Natural killer cell (primary cell): ENCODE results near the gene PDIA6. TPM values are rescaled to one million over a fixed set of nuclear protein-coding genes. Genes with fewer than 3 reads are reported as not detected.

Experiments
- ATAC-seq, 3 donors: fragments of 150-1000 bp in 2 of 3; fragments of 200-7000 bp in 1 of 3; cut with Tn5 transposase; 1 replicate in 1 of 3; 2 replicates in 2 of 3; pipeline ENCODE4 v1.10.0; 2021; ENCODE audit warnings: mild to moderate bottlenecking in 2 of 3, moderate library complexity in 2 of 3
- DNase-seq, 2 donors: peaks; one replicate each; pipeline versions ENCODE4 v3.0.0 to v3.0.0-alpha.2; 2013 to 2021; ENCODE audit warnings: mixed read lengths in 1 of 2
- H3K27ac ChIP-seq: one replicate; pipeline ENCODE4 v1.5.1; 2013; ENCODE audit warnings: mild to moderate bottlenecking, low read length
- H3K27me3 ChIP-seq: one replicate; pipeline ENCODE4 v1.6.1; 2013; ENCODE audit warnings: low read length; ENCODE audit not compliant: control insufficient read depth, insufficient read depth
- H3K36me3 ChIP-seq: one replicate; pipeline ENCODE4 v1.6.1; 2013; ENCODE audit warnings: low read length; ENCODE audit not compliant: control insufficient read depth, insufficient read depth
- H3K4me1 ChIP-seq: one replicate; pipeline ENCODE4 v1.6.1; 2013; ENCODE audit warnings: low read length; ENCODE audit not compliant: control insufficient read depth, insufficient read depth
- H3K4me3 ChIP-seq: one replicate; pipeline ENCODE4 v1.5.1; 2013; ENCODE audit warnings: low read length
- H3K9me3 ChIP-seq: one replicate; pipeline ENCODE4 v1.6.1; 2013; ENCODE audit warnings: low read length; ENCODE audit not compliant: control insufficient read depth, insufficient read depth
- H3K27ac Mint-ChIP-seq, 2 donors: one replicate each; pipeline ENCODE4 v1.8.0; 2022; ENCODE audit warnings: mild to moderate bottlenecking in 2 of 2, mixed read lengths in 2 of 2, moderate library complexity in 1 of 2
- H3K27me3 Mint-ChIP-seq, 2 donors: one replicate each; pipeline ENCODE4 v1.8.0; 2022; ENCODE audit warnings: low read depth in 2 of 2, mixed read lengths in 2 of 2
- H3K36me3 Mint-ChIP-seq: one replicate; pipeline ENCODE4 v1.8.0; 2022; ENCODE audit warnings: mixed read lengths
- H3K4me1 Mint-ChIP-seq, 2 donors: one replicate each; pipeline ENCODE4 v1.8.0; 2022; ENCODE audit warnings: mixed read lengths in 2 of 2
- H3K4me3 Mint-ChIP-seq: one replicate; pipeline ENCODE4 v1.8.0; 2022; ENCODE audit warnings: mild to moderate bottlenecking, moderate library complexity, mixed read lengths
- H3K9me3 Mint-ChIP-seq, 2 donors: one replicate each; pipeline ENCODE4 v1.8.0; 2022; ENCODE audit warnings: mixed read lengths in 2 of 2
- WGBS: methylation state at CpG from one replicate; pipeline ENCODE4 v1.1.7; 2013; ENCODE audit warnings: missing lambda C conversion rate; ENCODE audit not compliant: insufficient coverage; 5-methylcytosine and 5-hydroxymethylcytosine counted together
- intact Hi-C: fragments of 100-400 bp; cut with micrococcal nuclease; formaldehyde crosslinking; loops from one replicate; pipeline ENCODE4 v1.14.2; 2022
- total RNA-seq, 4 donors: library from RNA; stranded (reverse); fragments of 120-200 nt in 1 of 4; gene quantifications; one replicate each; pipeline versions ENCODE4 v1.2.3 to v1.2.4, GENCODE V29; 2013 to 2022
- TF ChIP-seq, protein P1 (sequence below): fragments of 200-600 bp; IDR thresholded peaks from one replicate; pipeline ENCODE4 v1.8.0; 2022; ENCODE audit warnings: antibody characterized with exemption

PDIA6 gene
- total RNA-seq, 3 donors from 2014 or later (not counting 1 experiment from before 2014, with no cell fraction given), result 57.4 to 81.2 (median 58.7) TPM

DNA sequence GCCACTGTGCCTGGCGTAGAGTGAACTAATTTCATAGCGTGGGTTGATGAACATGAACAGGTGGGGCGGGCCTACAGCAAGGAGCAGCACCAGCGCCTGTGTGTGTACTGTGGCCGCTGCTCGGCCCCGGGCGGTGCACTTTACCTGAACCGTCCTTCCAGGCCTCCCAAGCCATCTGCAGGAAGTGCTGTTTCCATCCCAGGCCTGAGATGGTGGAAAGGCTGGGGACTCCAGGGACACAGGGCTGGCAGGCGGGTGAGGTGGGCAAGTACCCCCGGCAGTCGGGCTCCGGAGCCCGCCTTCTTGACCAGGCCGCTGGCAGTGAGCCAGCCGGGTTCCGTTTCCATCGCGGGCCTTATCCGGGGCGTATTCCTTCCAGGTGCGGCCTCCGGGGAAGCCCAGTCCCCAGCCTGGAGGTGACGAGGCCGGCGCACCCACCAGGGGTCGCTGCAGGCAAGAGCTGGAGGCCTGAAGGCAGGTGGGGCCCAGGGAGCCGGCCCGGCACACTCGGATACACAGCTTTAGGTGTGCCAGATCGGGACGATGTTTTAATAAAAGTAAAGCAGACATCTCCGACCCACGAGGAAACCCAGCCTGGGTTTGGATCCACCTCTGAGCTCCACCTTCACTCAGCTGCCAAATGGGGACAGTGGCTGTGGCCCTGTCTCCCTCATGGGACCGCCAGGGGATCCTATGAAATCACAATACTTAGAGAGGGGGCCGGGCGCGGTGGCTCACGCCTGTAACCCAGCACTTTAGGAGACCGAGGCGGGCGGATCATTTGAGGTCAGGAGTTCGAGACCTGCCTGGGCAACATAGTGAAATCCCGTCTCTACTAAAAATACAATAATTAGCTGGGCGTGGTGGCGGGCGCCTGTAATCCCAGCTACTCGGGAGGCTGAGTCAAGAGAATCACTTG, 22.7 kb upstream of the PDIA6 start:
- Mint-ChIP-seq H3K27ac (no peak overlapping the region), H3K9me3 (no peaks in the 10 kb centered on the region), H3K4me1 (peaks cover 5 to 10% of the 10 kb centered on the region in 2 donors), H3K36me3 (peaks cover 2% of the 10 kb centered on the region), H3K4me3 (no peak overlapping the region), H3K27me3 (peaks cover 18 to 22% of the 10 kb centered on the region in 2 donors)
- intact Hi-C loops, result loop anchor here (2.0 to 5.0 kb wide), 2 partner anchors 47 to 289 kb away; no protein-coding TSS in a partner anchor
- no peak overlapping the region for H3K27ac ChIP-seq
- peaks cover 5% of the 10 kb centered on the region for H3K27me3 ChIP-seq
- no peaks in the 10 kb centered on the region for H3K36me3 ChIP-seq
- H3K4me3 ChIP-seq, result no peak overlapping the region
- TF ChIP-seq, protein P1, sequence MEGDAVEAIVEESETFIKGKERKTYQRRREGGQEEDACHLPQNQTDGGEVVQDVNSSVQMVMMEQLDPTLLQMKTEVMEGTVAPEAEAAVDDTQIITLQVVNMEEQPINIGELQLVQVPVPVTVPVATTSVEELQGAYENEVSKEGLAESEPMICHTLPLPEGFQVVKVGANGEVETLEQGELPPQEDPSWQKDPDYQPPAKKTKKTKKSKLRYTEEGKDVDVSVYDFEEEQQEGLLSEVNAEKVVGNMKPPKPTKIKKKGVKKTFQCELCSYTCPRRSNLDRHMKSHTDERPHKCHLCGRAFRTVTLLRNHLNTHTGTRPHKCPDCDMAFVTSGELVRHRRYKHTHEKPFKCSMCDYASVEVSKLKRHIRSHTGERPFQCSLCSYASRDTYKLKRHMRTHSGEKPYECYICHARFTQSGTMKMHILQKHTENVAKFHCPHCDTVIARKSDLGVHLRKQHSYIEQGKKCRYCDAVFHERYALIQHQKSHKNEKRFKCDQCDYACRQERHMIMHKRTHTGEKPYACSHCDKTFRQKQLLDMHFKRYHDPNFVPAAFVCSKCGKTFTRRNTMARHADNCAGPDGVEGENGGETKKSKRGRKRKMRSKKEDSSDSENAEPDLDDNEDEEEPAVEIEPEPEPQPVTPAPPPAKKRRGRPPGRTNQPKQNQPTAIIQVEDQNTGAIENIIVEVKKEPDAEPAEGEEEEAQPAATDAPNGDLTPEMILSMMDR, result peak; percentile 74
- DNase-seq (peak; percentile 70 to 82), ATAC-seq (peak; percentile 54 to 70 (median 69))
- H3K4me1 ChIP-seq, result peaks cover 14% of the 10 kb centered on the region
- 43% methylated on average over 48 of the region's 48 CpGs for WGBS
- H3K9me3 ChIP-seq, result no peaks in the 10 kb centered on the region

DNA sequence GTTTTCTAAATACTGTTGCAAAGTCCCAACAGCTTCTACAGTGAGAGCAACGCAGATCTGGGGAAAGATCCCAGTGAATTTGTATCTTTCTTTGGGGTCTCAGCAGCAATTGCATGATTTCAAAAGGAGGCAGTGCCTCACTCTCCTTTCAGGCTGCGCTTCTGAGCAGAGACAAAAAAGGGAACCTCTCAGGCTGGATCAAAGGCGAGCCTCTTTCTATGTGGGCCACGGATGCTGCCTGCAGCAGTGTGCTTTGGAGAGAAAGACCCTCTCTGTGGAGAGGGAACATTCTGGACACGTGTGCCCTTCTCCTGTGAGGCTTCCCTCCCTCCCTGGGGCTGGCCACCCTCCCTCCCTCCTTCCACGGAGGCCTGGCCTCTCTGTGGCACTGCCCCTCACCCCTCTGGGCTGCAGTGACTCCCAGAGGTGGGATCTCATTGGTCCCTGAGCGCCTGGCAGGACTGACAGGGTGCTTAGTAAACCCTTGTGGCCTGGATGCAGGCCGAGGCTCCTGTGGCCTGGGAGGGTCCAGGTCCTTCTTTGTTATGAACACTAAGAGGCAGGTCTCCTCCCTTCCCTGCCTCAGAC, 21.6 kb upstream of the PDIA6 start:
- H3K4me3 Mint-ChIP-seq, result no peak overlapping the region
- peaks cover 5 to 9% of the 10 kb centered on the region in 2 donors for H3K4me1 Mint-ChIP-seq
- no peaks in the 10 kb centered on the region for H3K36me3 Mint-ChIP-seq
- H3K9me3 ChIP-seq, result no peaks in the 10 kb centered on the region
- 58% methylated on average over 8 of the region's 8 CpGs for WGBS
- H3K27me3 ChIP-seq, result peaks cover 7% of the 10 kb centered on the region
- H3K36me3 ChIP-seq, result no peaks in the 10 kb centered on the region
- H3K4me1 ChIP-seq, result peaks cover 14% of the 10 kb centered on the region
- intact Hi-C loops, result loop anchor here (2.0 kb wide), 1 partner anchor 291 kb away; no protein-coding TSS in a partner anchor
- no peak for ATAC-seq
- peaks cover 21 to 33% of the 10 kb centered on the region in 2 donors for H3K27me3 Mint-ChIP-seq
- H3K27ac Mint-ChIP-seq, result no peak overlapping the region
- H3K4me3 ChIP-seq, result no peak overlapping the region
- TF ChIP-seq, protein P1, result no peak
- DNase-seq, result no peak
- H3K9me3 Mint-ChIP-seq, result no peaks in the 10 kb centered on the region
- H3K27ac ChIP-seq, result no peak overlapping the region

DNA sequence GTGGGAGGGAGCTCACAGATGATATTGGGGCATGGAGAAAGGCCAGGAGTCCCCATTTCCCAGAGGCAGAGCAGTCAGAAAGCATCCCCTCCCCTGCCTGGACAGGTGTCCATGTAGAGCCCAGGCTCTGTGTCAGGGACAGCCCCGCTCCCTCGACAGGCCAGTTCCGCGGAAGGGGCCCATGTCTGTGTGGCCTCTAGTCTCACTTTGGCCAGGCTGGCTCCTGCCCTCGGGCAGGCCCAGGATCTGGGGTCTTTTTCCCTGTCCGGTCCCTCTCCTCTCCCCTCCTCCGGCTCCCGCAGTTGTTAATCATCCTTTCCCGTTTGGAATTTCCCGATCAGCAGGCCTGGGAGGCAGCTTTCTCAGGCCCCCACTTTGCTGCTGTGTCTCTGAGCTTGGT, 20.4 kb upstream of the PDIA6 start:
- H3K9me3 Mint-ChIP-seq, result no peaks in the 10 kb centered on the region
- no peaks in the 10 kb centered on the region for H3K9me3 ChIP-seq
- ATAC-seq (no peak), DNase-seq (no peak)
- no peak overlapping the region for H3K4me3 ChIP-seq
- peaks cover 7% of the 10 kb centered on the region for H3K27me3 ChIP-seq
- H3K36me3 Mint-ChIP-seq, result no peaks in the 10 kb centered on the region
- no peak overlapping the region for H3K27ac Mint-ChIP-seq
- peaks cover 14% of the 10 kb centered on the region for H3K4me1 ChIP-seq
- no peak overlapping the region for H3K27ac ChIP-seq
- H3K36me3 ChIP-seq, result no peaks in the 10 kb centered on the region
- TF ChIP-seq, protein P1, result no peak
- WGBS, result 87% methylated on average over 10 of the region's 10 CpGs
- H3K4me3 Mint-ChIP-seq, result no peak overlapping the region
- peaks cover 22 to 37% of the 10 kb centered on the region in 2 donors for H3K27me3 Mint-ChIP-seq
- H3K4me1 Mint-ChIP-seq, result peaks cover 5 to 6% of the 10 kb centered on the region in 2 donors
- intact Hi-C loops, result loop anchor here (2.0 kb wide), 1 partner anchor 614 kb away; no protein-coding TSS in a partner anchor
